ENCODE measurements around the gene ZFHX2. TPM values are rescaled to one million over a fixed set of nuclear protein-coding genes. Genes with fewer than 3 reads are reported as not detected.

ZFHX2 gene
- polyA plus RNA-seq, 1 donor from 2014 or later = 0.26 TPM

Other genes starting within 250 kb of the ZFHX2 start
- gene PPP1R3E, start 248.9 kb downstream of the ZFHX2 start, polyA plus RNA-seq = 2.3 TPM
- 0.65 TPM for gene BCL2L2, start 244.9 kb downstream of the ZFHX2 start, polyA plus RNA-seq
- gene PABPN1, start 230.3 kb downstream of the ZFHX2 start, polyA plus RNA-seq = 127 TPM
- gene SLC22A17, start 198.9 kb downstream of the ZFHX2 start, polyA plus RNA-seq = 0.49 TPM
- gene EFS, start 186.6 kb downstream of the ZFHX2 start, polyA plus RNA-seq = not detected
- gene IL25, start 179.0 kb downstream of the ZFHX2 start, polyA plus RNA-seq = not detected
- gene CMTM5, start 174.7 kb downstream of the ZFHX2 start, polyA plus RNA-seq = 0.80 TPM
- not detected for gene MYH6, start 143.5 kb downstream of the ZFHX2 start, polyA plus RNA-seq
- gene MYH7, start 116.1 kb downstream of the ZFHX2 start, polyA plus RNA-seq = not detected
- 74.1 TPM for gene NGDN, start 82.1 kb downstream of the ZFHX2 start, polyA plus RNA-seq
- 18.1 TPM for gene THTPA, start 4.5 kb upstream of the ZFHX2 start, polyA plus RNA-seq
- gene AP1G2, start 16.0 kb upstream of the ZFHX2 start, polyA plus RNA-seq = 119 TPM
- gene JPH4, start 27.0 kb upstream of the ZFHX2 start, polyA plus RNA-seq = 0.15 TPM
- gene DHRS2, start 84.6 kb upstream of the ZFHX2 start, polyA plus RNA-seq = not detected

All from IgD-negative memory B cell (primary cell).